ENCODE data around the gene ACSL1. TPM values are rescaled to one million over a fixed set of nuclear protein-coding genes. Genes with fewer than 3 reads are reported as not detected.

ACSL1 gene
- polyA plus RNA-seq, 1 donor from 2014 or later: 30.7 TPM

GRCh38 chr4:184776821-184777220, 48.9 kb downstream of the ACSL1 start:
- Histone ChIP-seq H3K27me3 (ENCODE audit: insufficient read depth, low read depth, low read length) (peaks cover 6% of the 10 kb centered on the region), H3K4me3 (ENCODE audit: low read length) (no peak overlapping the region), H3F3A (ENCODE audit: insufficient read depth, low read length, poor library complexity, severe bottlenecking) (no peaks in the 10 kb centered on the region), H2AFZ (ENCODE audit: low read depth, low read length) (no peak overlapping the region), H3K4me2 (ENCODE audit: low read length) (no peak overlapping the region), H3K36me3 (ENCODE audit: insufficient read depth, low read length) (no peaks in the 10 kb centered on the region), H4K20me1 (ENCODE audit: insufficient read depth) (no peaks in the 10 kb centered on the region), H3K27ac (ENCODE audit: low read length) (no peak overlapping the region), H3K9me2 (ENCODE audit: insufficient read depth, low read length) (no peaks in the 10 kb centered on the region), H3K9me3 (ENCODE audit: low read length) (no peaks in the 10 kb centered on the region), H3K79me2 (replicated peaks; ENCODE audit: insufficient read depth, low read length) (no peaks in the 10 kb centered on the region), H3K9ac (ENCODE audit: low read length) (no peak overlapping the region)
- TF ChIP-seq POLR2AphosphoS5 (IDR thresholded peaks at IDR 0.05): no peak

- Histone ChIP-seq H3K9ac (ENCODE audit: low read length) (no peak overlapping the region), H3F3A (ENCODE audit: insufficient read depth, low read length, poor library complexity, severe bottlenecking) (no peaks in the 10 kb centered on the region), H4K20me1 (ENCODE audit: insufficient read depth) (no peaks in the 10 kb centered on the region), H3K9me3 (ENCODE audit: low read length) (no peaks in the 10 kb centered on the region), H3K36me3 (ENCODE audit: insufficient read depth, low read length) (no peaks in the 10 kb centered on the region), H3K79me2 (replicated peaks; ENCODE audit: insufficient read depth, low read length) (no peaks in the 10 kb centered on the region), H3K27ac (ENCODE audit: low read length) (no peak overlapping the region), H3K9me2 (ENCODE audit: insufficient read depth, low read length) (no peaks in the 10 kb centered on the region), H3K27me3 (ENCODE audit: insufficient read depth, low read depth, low read length) (peaks cover 6% of the 10 kb centered on the region), H3K4me2 (ENCODE audit: low read length) (no peak overlapping the region), H3K4me3 (ENCODE audit: low read length) (no peak overlapping the region), H2AFZ (ENCODE audit: low read depth, low read length) (no peak overlapping the region)
- TF ChIP-seq RAD21 (conservative IDR thresholded peaks at IDR 0.05): no peak
- no peak for TF ChIP-seq POLR2AphosphoS5 (IDR thresholded peaks at IDR 0.05)
- TF ChIP-seq CTCF (IDR thresholded peaks at IDR 0.05; ENCODE audit: poor library complexity, severe bottlenecking): no peak
- TF ChIP-seq MXI1 (conservative IDR thresholded peaks at IDR 0.05; ENCODE audit: poor library complexity, severe bottlenecking): no peak
- no peak for TF ChIP-seq REST (IDR thresholded peaks at IDR 0.05; ENCODE audit: borderline replicate concordance)
Observed at GRCh38 chr4:184775854-184776555, 49.8 kb downstream of the ACSL1 start.

- Histone ChIP-seq H3K4me3 (ENCODE audit: low read length) (no peak overlapping the region), H3K36me3 (ENCODE audit: insufficient read depth, low read length) (no peaks in the 10 kb centered on the region), H3K27ac (ENCODE audit: low read length) (no peak overlapping the region), H3K79me2 (replicated peaks; ENCODE audit: insufficient read depth, low read length) (no peaks in the 10 kb centered on the region), H3F3A (ENCODE audit: insufficient read depth, low read length, poor library complexity, severe bottlenecking) (no peaks in the 10 kb centered on the region), H4K20me1 (ENCODE audit: insufficient read depth) (no peaks in the 10 kb centered on the region), H3K4me2 (ENCODE audit: low read length) (no peak overlapping the region), H2AFZ (ENCODE audit: low read depth, low read length) (no peak overlapping the region), H3K9me2 (ENCODE audit: insufficient read depth, low read length) (no peaks in the 10 kb centered on the region), H3K9me3 (ENCODE audit: low read length) (no peaks in the 10 kb centered on the region), H3K27me3 (ENCODE audit: insufficient read depth, low read depth, low read length) (peaks cover 6% of the 10 kb centered on the region), H3K9ac (ENCODE audit: low read length) (no peak overlapping the region)
- TF ChIP-seq EP300 (conservative IDR thresholded peaks at IDR 0.05; ENCODE audit: poor library complexity, severe bottlenecking) (no peak), RAD21 (conservative IDR thresholded peaks at IDR 0.05) (no peak), EZH2 (IDR thresholded peaks at IDR 0.05; ENCODE audit: borderline replicate concordance, insufficient read depth, low read length, poor library complexity, severe bottlenecking) (no peak)
Observed at GRCh38 chr4:184774152-184774551, 51.6 kb downstream of the ACSL1 start.
